HG02938 (cell line): ENCODE data around the gene ACP7.
"Not testable (repeated sequence)": the region's sequence is repeated elsewhere in the genome, so short reads cannot be mapped to it uniquely, and the experiment has no call there.

Source experiments
- ATAC-seq: cut with Tn5 transposase; IDR thresholded peaks from one replicate; pipeline ENCODE4 v1.9.1; 2021; ENCODE audit warnings: mild to moderate bottlenecking, moderate library complexity; ENCODE audit not compliant: unreplicated experiment

ACP7 gene

GRCh38 chr19:39074942-39075341 lies 9.2 kb upstream of the ACP7 start:
- ATAC-seq: no peak

GRCh38 chr19:39077323-39077722 lies 6.8 kb upstream of the ACP7 start:
- no peak for ATAC-seq

GRCh38 chr19:39078436-39079200 lies 5.5 kb upstream of the ACP7 start:
- no peak for ATAC-seq

- ATAC-seq: no peak
Measured at GRCh38 chr19:39080431-39080830, 3.7 kb upstream of the ACP7 start.

GRCh38 chr19:39082167-39082566 lies 2.0 kb upstream of the ACP7 start:
- no peak for ATAC-seq

- ATAC-seq: no peak
Measured at GRCh38 chr19:39082745-39083598, 1.2 kb upstream of the ACP7 start.

- ATAC-seq: no peak
Measured at GRCh38 chr19:39083599-39083982, 577 bp upstream of the ACP7 start.

- no peak for ATAC-seq
Measured at GRCh38 chr19:39084732-39085080, 538 bp downstream of the ACP7 start.

- ATAC-seq: no peak
Measured at GRCh38 chr19:39085392-39085791, 1.2 kb downstream of the ACP7 start.

GRCh38 chr19:39086386-39086785 lies 2.2 kb downstream of the ACP7 start:
- no peak for ATAC-seq

GRCh38 chr19:39087907-39088686 lies 3.9 kb downstream of the ACP7 start:
- ATAC-seq: no peak

- not testable (repeated sequence) for ATAC-seq
Measured at GRCh38 chr19:39090016-39090415, 5.8 kb downstream of the ACP7 start.

GRCh38 chr19:39090881-39091280 lies 6.7 kb downstream of the ACP7 start:
- ATAC-seq: no peak

- ATAC-seq: not testable (repeated sequence)
Measured at GRCh38 chr19:39095799-39096540, 11.8 kb downstream of the ACP7 start.

- no peak for ATAC-seq
Measured at GRCh38 chr19:39097299-39097698, 13.1 kb downstream of the ACP7 start.

GRCh38 chr19:39097721-39098120 lies 13.6 kb downstream of the ACP7 start:
- ATAC-seq: no peak

GRCh38 chr19:39098365-39099269 lies 14.4 kb downstream of the ACP7 start:
- no peak for ATAC-seq

GRCh38 chr19:39099341-39099740 lies 15.2 kb downstream of the ACP7 start:
- ATAC-seq: no peak

GRCh38 chr19:39100500-39101166 lies 16.5 kb downstream of the ACP7 start:
- ATAC-seq: no peak
